Brain microvascular endothelial cell (primary cell): ENCODE data around the gene IFNAR2.

ENCODE experiments used
- DNase-seq: peaks from one replicate; pipeline ENCODE4 v3.0.0-alpha.2; 2020
- H3K27ac ChIP-seq: fragments of 250-450 bp; sonication (Bioruptor Pico); 2 replicates; pipeline ENCODE4 v1.5.1; 2020; ENCODE audit warnings: mild to moderate bottlenecking, moderate library complexity
- H3K27me3 ChIP-seq: fragments of 250-450 bp; sonication (Bioruptor Pico); replicated peaks from 2 replicates; pipeline ENCODE4 v1.5.1; 2020; ENCODE audit warnings: mild to moderate bottlenecking
- H3K36me3 ChIP-seq: fragments of 250-450 bp; sonication (Bioruptor Pico); replicated peaks from 2 replicates; pipeline ENCODE4 v1.5.1; 2020; ENCODE audit warnings: mild to moderate bottlenecking
- H3K4me3 ChIP-seq: 2 replicates; pipeline ENCODE4 v1.5.1; 2011; ENCODE audit warnings: low read depth, mild to moderate bottlenecking, control low read depth, low read length, moderate library complexity
- CTCF ChIP-seq: IDR thresholded peaks from 2 replicates; pipeline ENCODE4 v1.5.1; 2011; ENCODE audit warnings: low read depth, mild to moderate bottlenecking, moderate library complexity, low read length, control low read depth, inconsistent platforms; ENCODE audit errors: missing control alignments
- in situ Hi-C: cut with HindIII; loops from 2 replicates; pipeline ENCODE4 v1.10.0; 2017; ENCODE audit warnings: low sequenced_read_pairs, low pct_ligation_motif_present

The IFNAR2 gene

GRCh38 chr21:33231526-33231925 lies 1.8 kb downstream of the IFNAR2 start:
- no peak overlapping the region for H3K27ac ChIP-seq

DNA sequence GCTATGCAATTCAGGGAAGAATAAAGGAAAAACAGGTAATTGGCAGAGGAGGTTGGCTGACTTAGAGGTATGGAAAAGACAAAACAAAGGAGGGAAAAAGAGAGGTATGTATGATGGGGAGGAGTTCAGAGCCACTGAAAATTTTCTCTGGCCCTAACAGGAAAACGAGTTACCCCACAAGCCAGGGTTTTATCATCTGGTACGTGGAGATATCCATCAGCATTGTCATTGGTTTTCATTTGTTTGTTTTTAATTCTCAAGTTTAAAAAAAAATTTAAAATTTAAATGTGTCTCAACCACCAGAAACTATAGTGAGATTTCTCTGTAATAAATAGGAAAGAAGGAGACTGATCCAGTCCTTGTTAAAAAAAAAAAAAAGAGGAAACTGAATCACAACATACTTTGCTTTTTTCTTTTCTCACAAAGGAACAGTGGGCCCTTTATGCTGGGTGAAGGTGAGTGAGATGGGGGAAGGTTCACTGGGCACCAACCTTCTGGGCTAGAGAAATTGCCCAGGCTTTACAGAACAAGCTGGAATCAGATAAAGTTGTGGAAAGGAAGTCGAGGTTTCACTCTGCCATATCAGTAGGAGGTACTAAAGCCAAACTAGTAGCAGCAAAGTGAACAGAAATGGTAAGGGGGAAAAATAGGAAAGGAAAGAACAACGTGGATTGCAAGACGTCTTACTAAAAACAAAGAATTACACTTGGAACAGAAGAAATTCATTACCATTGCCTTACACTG lies 2.7 kb downstream of the IFNAR2 start:
- H3K4me3 ChIP-seq: no peak overlapping the region
- in situ Hi-C loops: no loop called here
- H3K27ac ChIP-seq: no peak overlapping the region

More at GRCh38 chr21:33231526-33231925, 1.8 kb downstream of the IFNAR2 start:
- Histone ChIP-seq H3K4me3 (no peak overlapping the region), H3K36me3 (no peaks in the 10 kb centered on the region), H3K27me3 (peaks cover 2% of the 10 kb centered on the region)
- no peak for DNase-seq
- in situ Hi-C loops: no loop called here
- TF ChIP-seq CTCF: no peak

GRCh38 chr21:33234635-33235520 lies 5.1 kb downstream of the IFNAR2 start:
- in situ Hi-C loops: no loop called here
- no peaks in the 10 kb centered on the region for H3K36me3 ChIP-seq
- no peak overlapping the region for H3K4me3 ChIP-seq
- no peaks in the 10 kb centered on the region for H3K27me3 ChIP-seq
- H3K27ac ChIP-seq: no peak overlapping the region
- no peak for DNase-seq
- no peak for TF ChIP-seq CTCF

More for the DNA sequence above, 2.7 kb downstream of the IFNAR2 start:
- TF ChIP-seq CTCF: no peak
- DNase-seq: no peak
- no peaks in the 10 kb centered on the region for H3K27me3 ChIP-seq
- no peaks in the 10 kb centered on the region for H3K36me3 ChIP-seq

DNA sequence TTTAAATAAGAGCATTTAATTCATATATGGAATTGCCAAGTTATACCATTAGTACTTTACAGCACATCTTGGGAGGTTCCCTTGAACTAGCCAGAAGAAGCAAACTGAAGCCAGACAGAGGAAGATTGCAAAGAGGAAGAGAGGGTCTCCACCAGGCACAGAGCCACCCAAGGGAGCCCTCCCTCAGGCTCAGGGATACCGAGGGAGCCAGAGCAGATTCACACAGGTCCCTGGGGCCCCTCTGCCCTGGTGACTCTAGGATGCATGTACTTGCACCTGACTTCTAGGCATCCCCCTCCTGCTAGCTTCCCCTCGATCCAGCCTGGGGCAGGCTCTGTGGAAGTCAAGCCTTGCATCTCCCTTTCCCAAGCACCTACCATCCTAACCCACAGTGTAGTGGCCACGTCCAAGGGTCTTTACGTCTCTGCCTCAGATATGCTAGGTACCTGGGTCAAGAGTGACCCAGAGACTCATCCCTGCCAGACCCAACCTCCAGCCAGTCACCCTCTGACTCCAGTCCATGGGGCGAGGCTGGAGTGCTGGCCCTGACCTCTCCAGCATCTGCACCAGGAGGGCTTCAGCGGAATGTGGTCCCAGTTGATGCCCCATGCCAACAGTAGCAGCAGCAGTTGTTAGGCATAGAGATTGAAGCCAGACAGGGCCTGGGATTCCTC lies 6.4 kb downstream of the IFNAR2 start:
- H3K27me3 ChIP-seq: no peaks in the 10 kb centered on the region
- H3K4me3 ChIP-seq: no peak overlapping the region
- in situ Hi-C loops: no loop called here
- no peak for DNase-seq
- no peaks in the 10 kb centered on the region for H3K36me3 ChIP-seq
- H3K27ac ChIP-seq: no peak overlapping the region
- no peak for TF ChIP-seq CTCF

- TF ChIP-seq CTCF: no peak
- Histone ChIP-seq H3K27me3 (no peaks in the 10 kb centered on the region), H3K36me3 (no peaks in the 10 kb centered on the region), H3K4me3 (no peak overlapping the region), H3K27ac (no peak overlapping the region)
- in situ Hi-C loops: no loop called here
- DNase-seq: no peak
Measured at GRCh38 chr21:33236766-33237165, 7.0 kb downstream of the IFNAR2 start.
